ENCODE measurements around the gene PDE4B. TPM values are rescaled to one million over a fixed set of nuclear protein-coding genes. Genes with fewer than 3 reads are reported as not detected.

The PDE4B gene
- polyA plus RNA-seq, 1 donor (not counting 4 experiments of a cell fraction or from before 2014, with no cell fraction given): 0.29 TPM

- H3K27ac ChIP-seq (ENCODE audit: control insufficient read depth, insufficient read depth, low read length): no peak overlapping the region
- FAIRE-seq (no peak), DNase-seq (ENCODE audit: low read depth, low spot score) (no peak)
- no peaks in the 10 kb centered on the region for H3K27me3 ChIP-seq (ENCODE audit: control insufficient read depth, extremely low read depth, insufficient read depth, low read length)
- no peak overlapping the region for H3K4me3 ChIP-seq (ENCODE audit: control insufficient read depth in 2 of 3, extremely low read depth in 1 of 3, insufficient read depth in 2 of 3, low read depth in 1 of 3, low read length in 3 of 3)
- no peaks in the 10 kb centered on the region for H3K36me3 ChIP-seq (ENCODE audit: control insufficient read depth in 2 of 2, extremely low read depth in 1 of 2, insufficient read depth in 2 of 2, low read length in 2 of 2)
- dilution Hi-C loops (cut with MboI; ENCODE audit: extremely low pct_ligation_motif_present, low sequenced_read_pairs): no loop called here
- H3K79me2 ChIP-seq (ENCODE audit: control insufficient read depth, insufficient read depth, low read length): no peaks in the 10 kb centered on the region
- H3K4me2 ChIP-seq (ENCODE audit: control insufficient read depth, extremely low read depth, insufficient read depth, low read depth, low read length): no peak overlapping the region
- H4K20me1 ChIP-seq (ENCODE audit: control insufficient read depth, extremely low read depth, insufficient read depth, low read length): no peaks in the 10 kb centered on the region
- H3K9ac ChIP-seq (ENCODE audit: control insufficient read depth, extremely low read depth, insufficient read depth, low read length): no peak overlapping the region
- H3K9me3 ChIP-seq (ENCODE audit: control insufficient read depth, low read depth, low read length): no peaks in the 10 kb centered on the region
- H3K9me1 ChIP-seq (ENCODE audit: control insufficient read depth, extremely low read depth, insufficient read depth, low read length): no peaks in the 10 kb centered on the region
- no peak overlapping the region for H2AFZ ChIP-seq (ENCODE audit: control insufficient read depth, low read length)
- H3K4me1 ChIP-seq (ENCODE audit: control insufficient read depth, extremely low read depth, insufficient read depth, low read length): no peaks in the 10 kb centered on the region
- no peak for TF ChIP-seq CTCF (optimal IDR thresholded peaks at IDR 0.05 in 1 of 3, IDR thresholded peaks at IDR 0.05 in 1 of 3, conservative IDR thresholded peaks at IDR 0.05 in 1 of 3; ENCODE audit: extremely low read depth in 1 of 3, insufficient read depth in 2 of 3, low read length in 3 of 3)
- TF ChIP-seq EZH2 (IDR thresholded peaks at IDR 0.05; ENCODE audit: low read length): no peak
These were observed 620.6 kb downstream of the PDE4B start for GRCh38 chr1:66413136-66413837.

GRCh38 chr1:66413838-66414175 is 621.1 kb downstream of the PDE4B start:
- Histone ChIP-seq H3K36me3 (ENCODE audit: control insufficient read depth in 2 of 2, extremely low read depth in 1 of 2, insufficient read depth in 2 of 2, low read length in 2 of 2) (no peaks in the 10 kb centered on the region), H3K27ac (ENCODE audit: control insufficient read depth, insufficient read depth, low read length) (no peak overlapping the region), H3K9me3 (ENCODE audit: control insufficient read depth, low read depth, low read length) (no peaks in the 10 kb centered on the region), H3K9me1 (ENCODE audit: control insufficient read depth, extremely low read depth, insufficient read depth, low read length) (no peaks in the 10 kb centered on the region), H3K27me3 (ENCODE audit: control insufficient read depth, extremely low read depth, insufficient read depth, low read length) (no peaks in the 10 kb centered on the region), H3K4me2 (ENCODE audit: control insufficient read depth, extremely low read depth, insufficient read depth, low read depth, low read length) (no peak overlapping the region), H3K4me3 (ENCODE audit: control insufficient read depth in 2 of 3, extremely low read depth in 1 of 3, insufficient read depth in 2 of 3, low read depth in 1 of 3, low read length in 3 of 3) (no peak overlapping the region), H3K79me2 (ENCODE audit: control insufficient read depth, insufficient read depth, low read length) (no peaks in the 10 kb centered on the region), H2AFZ (ENCODE audit: control insufficient read depth, low read length) (no peak overlapping the region), H3K9ac (ENCODE audit: control insufficient read depth, extremely low read depth, insufficient read depth, low read length) (no peak overlapping the region), H4K20me1 (ENCODE audit: control insufficient read depth, extremely low read depth, insufficient read depth, low read length) (no peaks in the 10 kb centered on the region), H3K4me1 (ENCODE audit: control insufficient read depth, extremely low read depth, insufficient read depth, low read length) (no peaks in the 10 kb centered on the region)
- TF ChIP-seq EZH2 (IDR thresholded peaks at IDR 0.05; ENCODE audit: low read length): no peak
- no peak for TF ChIP-seq CTCF (optimal IDR thresholded peaks at IDR 0.05 in 1 of 3, IDR thresholded peaks at IDR 0.05 in 1 of 3, conservative IDR thresholded peaks at IDR 0.05 in 1 of 3; ENCODE audit: extremely low read depth in 1 of 3, insufficient read depth in 2 of 3, low read length in 3 of 3)
- DNase-seq (ENCODE audit: low read depth, low spot score) (no peak), FAIRE-seq (no peak)
- dilution Hi-C loops (cut with MboI; ENCODE audit: extremely low pct_ligation_motif_present, low sequenced_read_pairs): no loop called here

Data from keratinocyte (primary cell).